Heart left ventricle (tissue), 13 donors: ENCODE data around the gene HPSE.

ENCODE experiments used
- CTCF ChIP-seq, 12 donors: fragments of 200-600 bp; sonication (generic) in 4 of 12; IDR thresholded peaks; one replicate each; pipeline versions ENCODE4 v1.5.0 to v1.8.0; 2018 to 2022; ENCODE audit warnings: antibody characterized with exemption in 12 of 12, mild to moderate bottlenecking in 5 of 12
- POLR2A ChIP-seq, 2 donors: fragments of 450-650 bp; IDR thresholded peaks; one replicate each; pipeline ENCODE4 v1.6.1; 2017; ENCODE audit warnings: antibody characterized with exemption in 2 of 2, mild to moderate bottlenecking in 2 of 2, moderate library complexity in 2 of 2
- donor health status: ischemic (EF 13 %, LVEDD 7.1; RV severe dilation, severe dysfunction).
- donor health status: DM: no; HTN: yes; CAD: no.
- donor health status: DM: no; HTN: no; CAD: no.
- donor health status: ischemic (EF 25% LVEDD 6.9; RV normal size, moderate dysfunction).
- donor health status: ischemic (EF 25% LVEDD 5.7; RV mildly dilated, moderate dysfunction).
- donor health status: ischemic (EF 35%, LVEDD 5.7; RV mildly dilated, moderate dysfunction).
- donor health status: nonischemic (EF 11% LVEDD 7.7; RV severe dilation, severe dysfunction).
- donor health status: DM: yes; HTN: yes; CAD: no.
- donor health status: PGD.
- donor health status: ischemic (EF 29% LVEDD 5.4; RV normal size, mild dysfunction).
- donor health status: nonischemic (EF 23%, LVEDD 6.1; RV moderate dilation, normal function).

GRCh38 chr4:83361416-83362103, 26.9 kb upstream of the HPSE start:
- no peak for TF ChIP-seq CTCF (IDR thresholded peaks at IDR 0.05)
- no peak for TF ChIP-seq POLR2A (IDR thresholded peaks at IDR 0.05)
